ENCODE data around the gene KRT4. TPM values are rescaled to one million over a fixed set of nuclear protein-coding genes. Genes with fewer than 3 reads are reported as not detected.

Gene KRT4
- total RNA-seq, 2 experiments from 2014 or later, result not detected

DNA sequence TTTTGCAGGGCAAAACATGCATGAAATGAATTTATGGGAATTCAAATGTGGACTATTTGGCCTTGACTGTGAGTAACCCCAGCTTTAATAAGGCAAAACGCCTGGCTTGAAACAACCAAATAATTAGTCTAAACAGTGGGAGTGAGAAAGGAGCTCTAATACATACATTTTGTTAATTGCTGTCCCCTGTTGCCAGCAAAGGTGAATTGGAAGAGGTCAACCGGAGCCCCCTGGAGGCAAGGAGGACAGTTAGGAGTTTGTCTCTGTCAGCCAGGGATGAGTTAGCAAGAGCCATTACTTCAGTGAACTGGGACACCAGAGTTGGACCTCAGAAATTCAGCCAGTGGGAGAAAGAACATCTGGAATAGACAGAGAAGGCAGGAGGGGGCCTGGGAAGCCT is 54.2 kb downstream of the KRT4 start:
- Histone ChIP-seq H3K27ac (ENCODE audit: low read depth in 1 of 2, low read length in 2 of 2) (no peak overlapping the region), H3K4me3 (ENCODE audit: low read length) (no peak overlapping the region), H3K27me3 (ENCODE audit: control insufficient read depth in 1 of 2, insufficient read depth in 2 of 2, low read length in 2 of 2) (peaks cover 0 to 5% of the 10 kb centered on the region in 2 experiments), H3K9me3 (ENCODE audit: control insufficient read depth in 1 of 2, insufficient read depth in 1 of 2, low read length in 2 of 2) (peaks cover 14% of the 10 kb centered on the region in 2 experiments), H3K36me3 (ENCODE audit: insufficient read depth, low read length) (no peaks in the 10 kb centered on the region), H3K4me1 (ENCODE audit: insufficient read depth, low read length) (no peaks in the 10 kb centered on the region)
- H3K27ac Mint-ChIP-seq, result no peak overlapping the region
- no peaks in the 10 kb centered on the region for H3K36me3 Mint-ChIP-seq (ENCODE audit: low read depth)
- no peaks in the 10 kb centered on the region for H3K4me1 Mint-ChIP-seq (ENCODE audit: low read depth)
- POLR2A ChIA-PET, result interaction anchor here (1.2 kb wide), 1 partner anchor 149 kb away, joined by 3 read pairs; no protein-coding TSS in a partner anchor
- DNase-seq, result no peak
- H3K9me3 Mint-ChIP-seq, result no peaks in the 10 kb centered on the region
- no peak overlapping the region for H3K4me3 Mint-ChIP-seq
- CTCF ChIA-PET, result no interaction called here
- no peak for ATAC-seq (ENCODE audit: poor library complexity)
- TF ChIP-seq CTCF (IDR thresholded peaks at IDR 0.05), result no peak
- no peaks in the 10 kb centered on the region for H3K27me3 Mint-ChIP-seq
- intact Hi-C loops (cut with DNase I, micrococcal nuclease), result no loop called here

GRCh38 chr12:52759218-52759617 is 54.7 kb downstream of the KRT4 start:
- POLR2A ChIA-PET, result interaction anchor here (1.2 kb wide), 1 partner anchor 149 kb away, joined by 3 read pairs; no protein-coding TSS in a partner anchor
- Histone ChIP-seq H3K4me1 (ENCODE audit: insufficient read depth, low read length) (no peaks in the 10 kb centered on the region), H3K27me3 (ENCODE audit: control insufficient read depth in 1 of 2, insufficient read depth in 2 of 2, low read length in 2 of 2) (peaks cover 0 to 5% of the 10 kb centered on the region in 2 experiments), H3K36me3 (ENCODE audit: insufficient read depth, low read length) (no peaks in the 10 kb centered on the region), H3K27ac (ENCODE audit: low read depth in 1 of 2, low read length in 2 of 2) (no peak overlapping the region), H3K9me3 (ENCODE audit: control insufficient read depth in 1 of 2, insufficient read depth in 1 of 2, low read length in 2 of 2) (peaks cover 14% of the 10 kb centered on the region in 2 experiments), H3K4me3 (ENCODE audit: low read length) (no peak overlapping the region)
- intact Hi-C loops (cut with DNase I, micrococcal nuclease), result no loop called here
- TF ChIP-seq CTCF (IDR thresholded peaks at IDR 0.05), result no peak
- ATAC-seq (ENCODE audit: poor library complexity) (no peak), DNase-seq (no peak)
- no peaks in the 10 kb centered on the region for H3K9me3 Mint-ChIP-seq
- CTCF ChIA-PET, result no interaction called here
- no peaks in the 10 kb centered on the region for H3K27me3 Mint-ChIP-seq
- no peaks in the 10 kb centered on the region for H3K36me3 Mint-ChIP-seq (ENCODE audit: low read depth)
- no peaks in the 10 kb centered on the region for H3K4me1 Mint-ChIP-seq (ENCODE audit: low read depth)
- no peak overlapping the region for H3K27ac Mint-ChIP-seq
- H3K4me3 Mint-ChIP-seq, result no peak overlapping the region

DNA sequence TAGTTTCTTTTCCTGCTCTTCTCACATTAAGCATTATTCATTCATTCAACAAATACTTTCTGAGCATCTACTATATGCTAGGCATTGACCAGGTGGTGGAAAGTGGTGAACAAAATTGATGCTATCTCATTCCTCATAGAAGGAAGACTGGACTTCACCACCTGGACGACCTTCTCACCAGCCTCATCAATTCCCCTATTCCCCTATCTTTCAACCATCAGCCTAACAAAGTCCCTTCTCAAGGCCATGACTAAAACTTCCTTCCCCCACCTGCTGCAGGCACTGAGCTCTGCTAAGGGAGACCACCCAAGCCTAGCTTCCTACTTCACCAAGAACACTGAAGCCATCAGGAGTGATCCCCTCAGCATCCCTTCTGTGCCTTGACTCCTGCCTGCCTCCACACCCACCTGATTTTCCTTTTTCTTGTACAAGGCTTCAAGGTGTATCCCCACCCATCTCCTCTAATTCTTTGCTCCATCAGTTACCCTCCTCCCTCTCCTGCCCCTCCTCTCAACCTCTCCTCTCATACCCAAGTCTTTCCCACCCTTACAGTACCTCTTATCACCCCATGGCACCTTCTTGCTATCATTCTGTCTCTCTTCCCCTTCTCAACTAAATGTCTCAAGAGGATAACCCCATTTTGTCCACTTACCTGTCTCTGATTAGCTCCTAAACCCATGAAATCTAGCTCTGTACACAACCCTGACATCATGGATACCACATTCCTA is 56.3 kb downstream of the KRT4 start:
- ChIA-PET POLR2A (no interaction called here), CTCF (no interaction called here)
- no peak overlapping the region for H3K4me3 Mint-ChIP-seq
- no peak for TF ChIP-seq CTCF (IDR thresholded peaks at IDR 0.05)
- H3K9me3 Mint-ChIP-seq, result no peaks in the 10 kb centered on the region
- H3K27me3 Mint-ChIP-seq, result no peaks in the 10 kb centered on the region
- no peaks in the 10 kb centered on the region for H3K4me1 ChIP-seq (ENCODE audit: insufficient read depth, low read length)
- DNase-seq (no peak), ATAC-seq (ENCODE audit: poor library complexity) (no peak)
- no peak overlapping the region for H3K27ac Mint-ChIP-seq
- no peaks in the 10 kb centered on the region for H3K4me1 Mint-ChIP-seq (ENCODE audit: low read depth)
- H3K27ac ChIP-seq (ENCODE audit: low read depth in 1 of 2, low read length in 2 of 2), result no peak overlapping the region
- H3K36me3 ChIP-seq (ENCODE audit: insufficient read depth, low read length), result no peaks in the 10 kb centered on the region
- no peaks in the 10 kb centered on the region for H3K36me3 Mint-ChIP-seq (ENCODE audit: low read depth)
- peaks cover 0 to 5% of the 10 kb centered on the region in 2 experiments for H3K27me3 ChIP-seq (ENCODE audit: control insufficient read depth in 1 of 2, insufficient read depth in 2 of 2, low read length in 2 of 2)
- intact Hi-C loops (cut with DNase I, micrococcal nuclease), result no loop called here
- H3K9me3 ChIP-seq (ENCODE audit: control insufficient read depth in 1 of 2, insufficient read depth in 1 of 2, low read length in 2 of 2), result peaks cover 14% of the 10 kb centered on the region in 2 experiments
- H3K4me3 ChIP-seq (ENCODE audit: low read length), result no peak overlapping the region

Other genes starting within 250 kb of the KRT4 start
- under 1 TPM; 0.30 to 0.34 TPM for gene KRT74, start 240.3 kb downstream of the KRT4 start, total RNA-seq
- 10 to 100 TPM; 82.2 to 83.4 TPM for gene KRT72, start 212.7 kb downstream of the KRT4 start, total RNA-seq
- gene KRT73, start 195.6 kb downstream of the KRT4 start, total RNA-seq, result 10 to 100 TPM; 67.2 to 69.7 TPM
- gene KRT2, start 161.9 kb downstream of the KRT4 start, total RNA-seq, result 1 to 10 TPM; 1.7 to 2.1 TPM
- 1 to 10 TPM; 3.9 to 4.0 TPM for gene KRT1, start 133.7 kb downstream of the KRT4 start, total RNA-seq
- gene KRT77, start 110.6 kb downstream of the KRT4 start, total RNA-seq, result under 1 TPM; 0.11 to 0.20 TPM
- gene KRT76, start 36.8 kb downstream of the KRT4 start, total RNA-seq, result not detected
- not detected for gene KRT3, start 18.0 kb downstream of the KRT4 start, total RNA-seq
- not detected for gene KRT79, start 20.2 kb upstream of the KRT4 start, total RNA-seq
- not detected for gene KRT78, start 34.9 kb upstream of the KRT4 start, total RNA-seq
- gene KRT8, start 91.0 kb upstream of the KRT4 start, total RNA-seq, result under 1 TPM; 0.63 to 0.89 TPM
- 1 to 10 TPM; 7.2 to 9.2 TPM for gene KRT18, start 135.0 kb upstream of the KRT4 start, total RNA-seq
- 100 to 1,000 TPM; 794 to 806 TPM for gene EIF4B, start 192.3 kb upstream of the KRT4 start, total RNA-seq
- gene TNS2, start 235.9 kb upstream of the KRT4 start, total RNA-seq, result 1 to 10 TPM; 2.3 to 3.0 TPM